Neural cell (in vitro differentiated cells): ENCODE results near the gene RHOF. TPM values are rescaled to one million over a fixed set of nuclear protein-coding genes. Genes with fewer than 3 reads are reported as not detected.
A peak's percentile ranks its signal among the peaks of the same experiment; 100 is the strongest.

Source experiments
- H2AFZ ChIP-seq: fragments of 200-600, 300-800 bp; sonication (generic), shearing (Covaris generic); 2 replicates; pipeline ENCODE4 v1.6.0; 2014; ENCODE audit warnings: low read depth, mild to moderate bottlenecking, antibody characterized with exemption, low read length, moderate library complexity
- H3F3A ChIP-seq: fragments of 200-600 bp; shearing (Covaris generic); 2 replicates; pipeline ENCODE4 v1.6.1; 2016; ENCODE audit warnings: mild to moderate bottlenecking, moderate library complexity, mixed read lengths, antibody characterized with exemption, low read length; ENCODE audit not compliant: insufficient read depth, poor library complexity, severe bottlenecking
- H3K27ac ChIP-seq: fragments of 200-600, 300-800 bp; sonication (generic), shearing (Covaris generic); 2 replicates; pipeline ENCODE4 v1.5.1; 2014; ENCODE audit warnings: mild to moderate bottlenecking, low read length, moderate library complexity
- H3K27me3 ChIP-seq: fragments of 300-800, 200-600 bp; sonication (generic), shearing (Covaris generic); 2 replicates; pipeline ENCODE4 v1.6.0; 2014; ENCODE audit warnings: mild to moderate bottlenecking, low read depth, low read length, moderate library complexity; ENCODE audit not compliant: insufficient read depth
- H3K36me3 ChIP-seq: fragments of 300-800, 200-600 bp; sonication (generic), shearing (Covaris generic); 2 replicates; pipeline ENCODE4 v1.5.1; 2014; ENCODE audit warnings: mild to moderate bottlenecking, antibody characterized with exemption, low read length, moderate library complexity; ENCODE audit not compliant: insufficient read depth
- H3K4me2 ChIP-seq: fragments of 300-800, 200-600 bp; sonication (generic), shearing (Covaris generic); 2 replicates; pipeline ENCODE4 v1.6.0; 2014; ENCODE audit warnings: mild to moderate bottlenecking, low read length
- H3K4me3 ChIP-seq: fragments of 300-800, 200-600 bp; sonication (generic), shearing (Covaris generic); 2 replicates; pipeline ENCODE4 v1.5.1; 2014; ENCODE audit warnings: mild to moderate bottlenecking, low read length, moderate library complexity
- H3K79me2 ChIP-seq: fragments of 200-600 bp; shearing (Covaris generic); replicated peaks from 2 replicates; pipeline ENCODE4 v1.6.0; 2014; ENCODE audit warnings: mild to moderate bottlenecking, low read length, moderate library complexity; ENCODE audit not compliant: insufficient read depth
- H3K9ac ChIP-seq: fragments of 300-800, 200-600 bp; sonication (generic), shearing (Covaris generic); 2 replicates; pipeline ENCODE4 v1.6.1; 2016; ENCODE audit warnings: mild to moderate bottlenecking, low read length, mixed read lengths
- H3K9me2 ChIP-seq: fragments of 200-600 bp; shearing (Covaris generic); 2 replicates; pipeline ENCODE4 v1.6.1; 2016; ENCODE audit warnings: mild to moderate bottlenecking, low read length, mixed read lengths; ENCODE audit not compliant: insufficient read depth
- H3K9me3 ChIP-seq: fragments of 200-600, 300-800 bp; sonication (generic), shearing (Covaris generic); 2 replicates; pipeline ENCODE4 v1.6.1; 2016; ENCODE audit warnings: mild to moderate bottlenecking, mixed run types, low read length, moderate library complexity, mixed read lengths
- H4K20me1 ChIP-seq: fragments of 200-600 bp; shearing (Covaris generic); 2 replicates; pipeline ENCODE4 v1.6.1; 2016; ENCODE audit warnings: mild to moderate bottlenecking, mixed run types; ENCODE audit not compliant: insufficient read depth
- CTCF ChIP-seq: fragments of 450-650 bp; IDR thresholded peaks from 2 replicates; pipeline ENCODE4 v1.5.1; 2014; ENCODE audit warnings: antibody characterized with exemption, mild to moderate bottlenecking, moderate library complexity; ENCODE audit not compliant: poor library complexity, severe bottlenecking
- EP300 ChIP-seq: fragments of 450-650 bp; conservative IDR thresholded peaks from 2 replicates; pipeline ENCODE4 v1.6.1; 2014; ENCODE audit warnings: antibody characterized with exemption, mild to moderate bottlenecking, moderate library complexity; ENCODE audit not compliant: poor library complexity, severe bottlenecking
- EZH2 ChIP-seq: fragments of 200-600, 300-800 bp; shearing (Covaris generic), sonication (generic); IDR thresholded peaks from 2 replicates; pipeline ENCODE4 v1.6.1; 2014; ENCODE audit warnings: antibody characterized with exemption, low read length, borderline replicate concordance, mild to moderate bottlenecking; ENCODE audit not compliant: insufficient read depth, poor library complexity, severe bottlenecking
- MXI1 ChIP-seq: fragments of 450-650 bp; conservative IDR thresholded peaks from 2 replicates; pipeline ENCODE4 v1.6.1; 2014; ENCODE audit warnings: antibody characterized with exemption, mild to moderate bottlenecking; ENCODE audit not compliant: poor library complexity, severe bottlenecking
- POLR2AphosphoS5 ChIP-seq: IDR thresholded peaks from 2 replicates; pipeline ENCODE4 v1.6.1; 2012
- RAD21 ChIP-seq: fragments of 450-650 bp; conservative IDR thresholded peaks from 2 replicates; pipeline ENCODE4 v1.6.1; 2014; ENCODE audit warnings: antibody characterized with exemption, mild to moderate bottlenecking, moderate library complexity
- SMC3 ChIP-seq: fragments of 450-650 bp; conservative IDR thresholded peaks from 2 replicates; pipeline ENCODE4 v1.6.1; 2014; ENCODE audit warnings: antibody characterized with exemption, mild to moderate bottlenecking, moderate library complexity; ENCODE audit not compliant: poor library complexity
- TAF1 ChIP-seq: IDR thresholded peaks from 2 replicates; pipeline ENCODE4 v1.6.1; 2012; ENCODE audit warnings: low read depth
- polyA plus RNA-seq: library from polyadenylated mRNA; depleted of rRNA; stranded (reverse); fragments of >200 nt; gene quantifications from 2 replicates; pipeline ENCODE4 v1.2.3, GENCODE V29; 2014
- TF ChIP-seq, protein P1 (sequence below): IDR thresholded peaks from 2 replicates; pipeline ENCODE4 v1.6.1; 2012; ENCODE audit warnings: borderline replicate concordance

The RHOF gene
- polyA plus RNA-seq, 1 donor from 2014 or later = 14.7 TPM

- Histone ChIP-seq H3K79me2 (peaks cover 62% of the 10 kb centered on the region), H3K27me3 (no peaks in the 10 kb centered on the region), H3K4me3 (peak overlapping the region; percentile 81), H3K36me3 (no peaks in the 10 kb centered on the region), H3K27ac (no peak overlapping the region), H4K20me1 (peaks cover 31% of the 10 kb centered on the region), H3F3A (no peaks in the 10 kb centered on the region), H3K9me3 (no peaks in the 10 kb centered on the region), H3K9ac (peak overlapping the region; percentile 61), H3K4me2 (peak overlapping the region; percentile 65), H3K9me2 (no peaks in the 10 kb centered on the region), H2AFZ (no peak overlapping the region)
- TF ChIP-seq EZH2 = no peak
- no peak for TF ChIP-seq EP300
- no peak for TF ChIP-seq TAF1
- no peak for TF ChIP-seq CTCF
- TF ChIP-seq, protein P1, sequence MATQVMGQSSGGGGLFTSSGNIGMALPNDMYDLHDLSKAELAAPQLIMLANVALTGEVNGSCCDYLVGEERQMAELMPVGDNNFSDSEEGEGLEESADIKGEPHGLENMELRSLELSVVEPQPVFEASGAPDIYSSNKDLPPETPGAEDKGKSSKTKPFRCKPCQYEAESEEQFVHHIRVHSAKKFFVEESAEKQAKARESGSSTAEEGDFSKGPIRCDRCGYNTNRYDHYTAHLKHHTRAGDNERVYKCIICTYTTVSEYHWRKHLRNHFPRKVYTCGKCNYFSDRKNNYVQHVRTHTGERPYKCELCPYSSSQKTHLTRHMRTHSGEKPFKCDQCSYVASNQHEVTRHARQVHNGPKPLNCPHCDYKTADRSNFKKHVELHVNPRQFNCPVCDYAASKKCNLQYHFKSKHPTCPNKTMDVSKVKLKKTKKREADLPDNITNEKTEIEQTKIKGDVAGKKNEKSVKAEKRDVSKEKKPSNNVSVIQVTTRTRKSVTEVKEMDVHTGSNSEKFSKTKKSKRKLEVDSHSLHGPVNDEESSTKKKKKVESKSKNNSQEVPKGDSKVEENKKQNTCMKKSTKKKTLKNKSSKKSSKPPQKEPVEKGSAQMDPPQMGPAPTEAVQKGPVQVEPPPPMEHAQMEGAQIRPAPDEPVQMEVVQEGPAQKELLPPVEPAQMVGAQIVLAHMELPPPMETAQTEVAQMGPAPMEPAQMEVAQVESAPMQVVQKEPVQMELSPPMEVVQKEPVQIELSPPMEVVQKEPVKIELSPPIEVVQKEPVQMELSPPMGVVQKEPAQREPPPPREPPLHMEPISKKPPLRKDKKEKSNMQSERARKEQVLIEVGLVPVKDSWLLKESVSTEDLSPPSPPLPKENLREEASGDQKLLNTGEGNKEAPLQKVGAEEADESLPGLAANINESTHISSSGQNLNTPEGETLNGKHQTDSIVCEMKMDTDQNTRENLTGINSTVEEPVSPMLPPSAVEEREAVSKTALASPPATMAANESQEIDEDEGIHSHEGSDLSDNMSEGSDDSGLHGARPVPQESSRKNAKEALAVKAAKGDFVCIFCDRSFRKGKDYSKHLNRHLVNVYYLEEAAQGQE = no peak
- no peak for TF ChIP-seq MXI1
- no peak for TF ChIP-seq SMC3
- no peak for TF ChIP-seq POLR2AphosphoS5
- no peak for TF ChIP-seq RAD21
Measured at GRCh38 chr12:121812921-121813896, 19.7 kb upstream of the RHOF start.

- no peaks in the 10 kb centered on the region for H3K9me3 ChIP-seq
- no peaks in the 10 kb centered on the region for H3K27me3 ChIP-seq
- no peak overlapping the region for H2AFZ ChIP-seq
- H3K79me2 ChIP-seq = peaks cover 70% of the 10 kb centered on the region
- no peak overlapping the region for H3K27ac ChIP-seq
- H3F3A ChIP-seq = no peaks in the 10 kb centered on the region
- H3K36me3 ChIP-seq = no peaks in the 10 kb centered on the region
- H3K4me2 ChIP-seq = peak overlapping the region; percentile 65
- H3K4me3 ChIP-seq = peak overlapping the region; percentile 81
- TF ChIP-seq CTCF = peak; percentile 64
- no peak for TF ChIP-seq EP300
- no peak for TF ChIP-seq RAD21
- no peak for TF ChIP-seq TAF1
- no peak for TF ChIP-seq EZH2
- TF ChIP-seq POLR2AphosphoS5 = no peak
- TF ChIP-seq, protein P1 = no peak
- no peak for TF ChIP-seq SMC3
- TF ChIP-seq MXI1 = peak; percentile 27
- H4K20me1 ChIP-seq = peaks cover 31% of the 10 kb centered on the region
- H3K9me2 ChIP-seq = no peaks in the 10 kb centered on the region
- H3K9ac ChIP-seq = peak overlapping the region; percentile 61
Measured at GRCh38 chr12:121812320-121812871, 18.9 kb upstream of the RHOF start.
